Measurements from ENCODE around the gene NR1H4. TPM values are rescaled to one million over a fixed set of nuclear protein-coding genes. Genes with fewer than 3 reads are reported as not detected.

Gene NR1H4
- total and polyA plus RNA-seq, 2 donors (not counting 1 experiment from before 2014, with no cell fraction given): not detected

- Histone ChIP-seq H3K4me2 (replicated peaks; ENCODE audit: low read depth, low read length, poor library complexity, severe bottlenecking) (no peak overlapping the region), H4K20me1 (ENCODE audit: control insufficient read depth, insufficient read depth, low read length, poor library complexity, severe bottlenecking) (no peaks in the 10 kb centered on the region), H3K4me3 (ENCODE audit: control extremely low read depth in 1 of 5, extremely low read depth in 1 of 5, insufficient read depth in 1 of 5, low read depth in 2 of 5, low read length in 4 of 5) (no peak overlapping the region), H3K4me1 (ENCODE audit: control insufficient read depth in 2 of 2, insufficient read depth in 2 of 2, low read length in 2 of 2) (no peaks in the 10 kb centered on the region), H3K27ac (ENCODE audit: low read length in 2 of 2) (no peak overlapping the region), H3K27me3 (replicated peaks in 1 of 4; ENCODE audit: control extremely low read depth in 1 of 4, control insufficient read depth in 3 of 4, insufficient read depth in 4 of 4, low read length in 3 of 4) (no peaks in the 10 kb centered on the region), H3K79me2 (ENCODE audit: control insufficient read depth, insufficient read depth, low read length) (no peaks in the 10 kb centered on the region), H3K9ac (ENCODE audit: low read length) (no peak overlapping the region), H2AFZ (ENCODE audit: insufficient read depth, low read depth, low read length, poor library complexity, severe bottlenecking) (no peak overlapping the region), H3K9me3 (ENCODE audit: control extremely low read depth in 1 of 3, control insufficient read depth in 2 of 3, insufficient read depth in 1 of 3, low read length in 2 of 3) (no peaks in the 10 kb centered on the region), H3K36me3 (replicated peaks in 1 of 2; ENCODE audit: control extremely low read depth in 1 of 2, control insufficient read depth in 1 of 2, extremely low read depth in 1 of 2, insufficient read depth in 2 of 2, low read length in 1 of 2) (no peaks in the 10 kb centered on the region)
- no peak for ATAC-seq (ENCODE audit: low read depth)
- no peak for TF ChIP-seq CTCF (IDR thresholded peaks at IDR 0.05)
- no peak for TF ChIP-seq EZH2 (IDR thresholded peaks at IDR 0.05; ENCODE audit: borderline replicate concordance, insufficient read depth, low read depth, low read length, poor library complexity, severe bottlenecking)
- intact Hi-C loops (cut with micrococcal nuclease): no loop called here
- H3K27me3 Mint-ChIP-seq: peaks cover 9% of the 10 kb centered on the region
- no CpG with 5 or more reads among the region's 4 CpGs for WGBS (ENCODE audit: insufficient coverage)
- ChIA-PET POLR2A (no interaction called here), CTCF (no interaction called here)
- H3K4me3 Mint-ChIP-seq: no peak overlapping the region
- no peaks in the 10 kb centered on the region for H3K9me3 Mint-ChIP-seq (ENCODE audit: insufficient read depth)
- no peak for DNase-seq
- no peak overlapping the region for H3K27ac Mint-ChIP-seq
- H3K4me1 Mint-ChIP-seq: no peaks in the 10 kb centered on the region
Observed at GRCh38 chr12:100544165-100544564, 70.5 kb downstream of the NR1H4 start.

- intact Hi-C loops (cut with micrococcal nuclease): no loop called here
- no peaks in the 10 kb centered on the region for H4K20me1 ChIP-seq (ENCODE audit: control insufficient read depth, insufficient read depth, low read length, poor library complexity, severe bottlenecking)
- Mint-ChIP-seq H3K4me3 (no peak overlapping the region), H3K4me1 (no peaks in the 10 kb centered on the region), H3K9me3 (ENCODE audit: insufficient read depth) (no peaks in the 10 kb centered on the region), H3K27ac (no peak overlapping the region), H3K27me3 (peaks cover 9% of the 10 kb centered on the region)
- DNase-seq (no peak), ATAC-seq (ENCODE audit: low read depth) (no peak)
- H2AFZ ChIP-seq (ENCODE audit: insufficient read depth, low read depth, low read length, poor library complexity, severe bottlenecking): no peak overlapping the region
- H3K36me3 ChIP-seq (replicated peaks in 1 of 2; ENCODE audit: control extremely low read depth in 1 of 2, control insufficient read depth in 1 of 2, extremely low read depth in 1 of 2, insufficient read depth in 2 of 2, low read length in 1 of 2): no peaks in the 10 kb centered on the region
- no peaks in the 10 kb centered on the region for H3K79me2 ChIP-seq (ENCODE audit: control insufficient read depth, insufficient read depth, low read length)
- no peaks in the 10 kb centered on the region for H3K27me3 ChIP-seq (replicated peaks in 1 of 4; ENCODE audit: control extremely low read depth in 1 of 4, control insufficient read depth in 3 of 4, insufficient read depth in 4 of 4, low read length in 3 of 4)
- H3K27ac ChIP-seq (ENCODE audit: low read length in 2 of 2): no peak overlapping the region
- no peaks in the 10 kb centered on the region for H3K9me3 ChIP-seq (ENCODE audit: control extremely low read depth in 1 of 3, control insufficient read depth in 2 of 3, insufficient read depth in 1 of 3, low read length in 2 of 3)
- no peak overlapping the region for H3K9ac ChIP-seq (ENCODE audit: low read length)
- TF ChIP-seq EZH2 (IDR thresholded peaks at IDR 0.05; ENCODE audit: borderline replicate concordance, insufficient read depth, low read depth, low read length, poor library complexity, severe bottlenecking) (no peak), CTCF (IDR thresholded peaks at IDR 0.05) (no peak)
- H3K4me2 ChIP-seq (replicated peaks; ENCODE audit: low read depth, low read length, poor library complexity, severe bottlenecking): no peak overlapping the region
- H3K4me3 ChIP-seq (ENCODE audit: control extremely low read depth in 1 of 5, extremely low read depth in 1 of 5, insufficient read depth in 1 of 5, low read depth in 2 of 5, low read length in 4 of 5): no peak overlapping the region
- ChIA-PET CTCF (no interaction called here), POLR2A (no interaction called here)
- no peaks in the 10 kb centered on the region for H3K4me1 ChIP-seq (ENCODE audit: control insufficient read depth in 2 of 2, insufficient read depth in 2 of 2, low read length in 2 of 2)
- WGBS (ENCODE audit: insufficient coverage): no CpG with 5 or more reads among the region's 1 CpG
Observed at GRCh38 chr12:100545092-100545491, 71.4 kb downstream of the NR1H4 start.
